ENCODE results near the gene OR51B6. TPM values are rescaled to one million over a fixed set of nuclear protein-coding genes. Genes with fewer than 3 reads are reported as not detected.
"Not testable (repeated sequence)": the region's sequence is repeated elsewhere in the genome, so short reads cannot be mapped to it uniquely, and the experiment has no call there.

OR51B6 gene
- total RNA-seq, 4 donors from 2014 or later, result not detected

DNA sequence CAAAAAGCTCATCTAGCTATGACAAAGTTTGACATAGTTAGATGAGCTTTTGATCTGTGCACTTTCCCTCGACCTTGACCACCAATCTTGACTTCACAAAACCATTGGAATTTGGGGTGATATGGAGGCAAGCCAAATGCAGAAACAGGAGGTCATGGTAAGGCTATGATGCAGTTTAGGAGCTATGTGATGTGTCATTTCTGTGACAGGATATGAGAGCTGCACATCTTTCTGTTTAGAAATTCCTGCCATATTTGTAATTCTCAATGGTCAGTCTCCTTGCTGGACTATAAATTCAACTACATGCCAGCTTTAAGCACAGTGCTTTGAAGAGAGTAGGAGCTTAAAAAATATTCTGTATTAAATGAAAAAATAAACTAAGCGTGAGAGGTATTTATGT is 12.9 kb downstream of the OR51B6 start:
- intact Hi-C loops (cut with DNase I), result no loop called here
- TF ChIP-seq POLR2AphosphoS5 (IDR thresholded peaks at IDR 0.05) (no peak), EP300 (IDR thresholded peaks at IDR 0.05) (no peak), POLR2A (IDR thresholded peaks at IDR 0.05; ENCODE audit: low read depth) (no peak)
- TF ChIP-seq, protein P1, sequence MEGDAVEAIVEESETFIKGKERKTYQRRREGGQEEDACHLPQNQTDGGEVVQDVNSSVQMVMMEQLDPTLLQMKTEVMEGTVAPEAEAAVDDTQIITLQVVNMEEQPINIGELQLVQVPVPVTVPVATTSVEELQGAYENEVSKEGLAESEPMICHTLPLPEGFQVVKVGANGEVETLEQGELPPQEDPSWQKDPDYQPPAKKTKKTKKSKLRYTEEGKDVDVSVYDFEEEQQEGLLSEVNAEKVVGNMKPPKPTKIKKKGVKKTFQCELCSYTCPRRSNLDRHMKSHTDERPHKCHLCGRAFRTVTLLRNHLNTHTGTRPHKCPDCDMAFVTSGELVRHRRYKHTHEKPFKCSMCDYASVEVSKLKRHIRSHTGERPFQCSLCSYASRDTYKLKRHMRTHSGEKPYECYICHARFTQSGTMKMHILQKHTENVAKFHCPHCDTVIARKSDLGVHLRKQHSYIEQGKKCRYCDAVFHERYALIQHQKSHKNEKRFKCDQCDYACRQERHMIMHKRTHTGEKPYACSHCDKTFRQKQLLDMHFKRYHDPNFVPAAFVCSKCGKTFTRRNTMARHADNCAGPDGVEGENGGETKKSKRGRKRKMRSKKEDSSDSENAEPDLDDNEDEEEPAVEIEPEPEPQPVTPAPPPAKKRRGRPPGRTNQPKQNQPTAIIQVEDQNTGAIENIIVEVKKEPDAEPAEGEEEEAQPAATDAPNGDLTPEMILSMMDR (IDR thresholded peaks at IDR 0.05), result no peak
- Histone ChIP-seq H3K27me3 (no peaks in the 10 kb centered on the region), H3K27ac (replicated peaks in 1 of 4) (no peak overlapping the region), H3K4me1 (no peaks in the 10 kb centered on the region), H3K9me3 (no peaks in the 10 kb centered on the region), H3K36me3 (no peaks in the 10 kb centered on the region), H3K4me3 (no peak overlapping the region)
- 34% methylated on average over 2 of the region's 2 CpGs for WGBS
- no peak for DNase-seq (ENCODE audit: extremely low spot score)

DNA sequence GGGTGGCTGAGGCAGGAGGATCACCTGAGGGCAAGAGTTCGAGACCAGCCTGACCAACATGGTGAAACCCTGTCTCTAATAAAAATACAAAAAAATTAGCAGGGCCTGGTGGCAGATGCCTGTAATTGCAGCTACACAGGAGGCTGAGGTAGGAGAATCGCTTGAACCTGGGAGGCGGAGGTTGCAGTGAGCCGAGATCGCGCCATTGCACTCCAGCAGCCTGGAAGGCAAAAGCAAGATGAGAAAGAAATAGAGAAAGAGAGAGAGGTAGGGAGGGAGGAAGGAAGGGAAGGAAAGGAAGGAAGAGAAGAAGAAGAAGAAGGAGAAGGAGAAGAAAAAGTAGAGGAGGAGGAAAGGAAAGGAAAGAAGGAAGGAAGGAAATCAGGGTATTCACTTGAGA is 15.1 kb downstream of the OR51B6 start:
- H3K9me3 ChIP-seq; DNase-seq (ENCODE audit: extremely low spot score); intact Hi-C loops (cut with DNase I); H3K27me3 ChIP-seq; H3K27ac ChIP-seq (replicated peaks in 1 of 4); H3K4me1 ChIP-seq; H3K4me3 ChIP-seq; H3K36me3 ChIP-seq: not testable (repeated sequence)
- 86% methylated on average over 6 of the region's 6 CpGs for WGBS

DNA sequence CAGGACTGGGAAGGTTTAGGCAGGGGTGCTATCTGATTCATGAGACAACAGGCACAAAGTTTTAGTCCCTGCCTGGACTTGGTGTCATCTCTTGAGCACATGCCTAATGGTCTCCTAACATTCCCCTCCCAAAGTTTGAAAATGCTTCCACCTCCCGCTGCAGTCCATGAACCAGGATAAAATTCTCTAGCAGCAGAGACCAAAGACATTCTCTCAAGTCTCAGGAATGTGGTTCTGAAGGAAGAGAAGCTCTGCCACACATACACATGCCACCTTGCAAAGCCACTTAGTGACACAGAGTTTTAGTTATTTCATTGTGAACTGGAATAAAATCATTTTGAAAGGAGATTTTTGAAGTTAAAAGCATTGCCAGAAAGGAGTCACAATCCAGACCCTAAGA is 15.5 kb downstream of the OR51B6 start:
- Histone ChIP-seq H3K27me3 (no peaks in the 10 kb centered on the region), H3K36me3 (no peaks in the 10 kb centered on the region), H3K9me3 (no peaks in the 10 kb centered on the region), H3K4me3 (no peak overlapping the region), H3K27ac (replicated peaks in 1 of 4) (no peak overlapping the region), H3K4me1 (no peaks in the 10 kb centered on the region)
- intact Hi-C loops (cut with DNase I), result no loop called here
- TF ChIP-seq POLR2AphosphoS5 (IDR thresholded peaks at IDR 0.05) (no peak), EP300 (IDR thresholded peaks at IDR 0.05) (no peak), POLR2A (IDR thresholded peaks at IDR 0.05; ENCODE audit: low read depth) (no peak)
- TF ChIP-seq, protein P1 (IDR thresholded peaks at IDR 0.05), result no peak
- 80% methylated on average over 1 of the region's 1 CpG for WGBS
- DNase-seq (ENCODE audit: extremely low spot score), result no peak

DNA sequence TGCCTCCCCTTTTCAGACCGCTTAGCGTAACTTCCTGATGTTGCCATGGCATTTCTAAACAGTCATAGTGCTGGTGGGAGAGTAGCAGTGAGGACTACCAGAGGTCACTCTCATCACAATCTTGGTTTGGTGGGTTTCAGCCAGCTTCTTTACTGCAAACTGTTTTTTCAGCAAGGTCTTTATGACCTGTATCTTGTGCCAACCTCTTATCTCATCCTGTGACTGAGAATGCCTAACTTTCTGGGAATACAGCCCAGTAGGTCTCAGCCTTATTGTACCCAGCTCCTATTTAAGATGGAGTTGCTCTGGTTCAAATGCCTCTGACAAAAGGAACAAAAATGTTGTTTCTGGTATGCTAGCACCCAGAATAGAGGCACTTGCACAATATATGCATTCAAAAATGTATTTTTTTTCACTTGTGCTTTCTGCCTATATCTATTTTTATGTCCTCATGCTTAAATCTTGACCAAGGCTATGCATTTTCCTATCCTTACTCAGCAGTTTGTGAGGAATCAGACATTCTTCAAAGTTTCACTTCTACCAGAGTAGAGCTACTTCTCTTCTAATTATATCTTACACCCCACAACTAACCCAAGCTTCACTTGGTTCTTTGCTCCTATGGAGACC is 16.3 kb downstream of the OR51B6 start:
- H3K27ac ChIP-seq (replicated peaks in 1 of 4), result no peak overlapping the region
- H3K27me3 ChIP-seq, result no peaks in the 10 kb centered on the region
- peaks cover 0 to under 1% (median 0%) of the 10 kb centered on the region in 4 donors for H3K9me3 ChIP-seq
- no peak for DNase-seq (ENCODE audit: extremely low spot score)
- H3K4me1 ChIP-seq, result no peaks in the 10 kb centered on the region
- no peak overlapping the region for H3K4me3 ChIP-seq
- WGBS, result 62% methylated on average over 2 of the region's 2 CpGs
- no peaks in the 10 kb centered on the region for H3K36me3 ChIP-seq
- intact Hi-C loops (cut with DNase I), result no loop called here
- TF ChIP-seq POLR2AphosphoS5 (IDR thresholded peaks at IDR 0.05) (no peak), POLR2A (IDR thresholded peaks at IDR 0.05; ENCODE audit: low read depth) (no peak), EP300 (IDR thresholded peaks at IDR 0.05) (no peak)
- TF ChIP-seq, protein P1 (IDR thresholded peaks at IDR 0.05), result no peak

DNA sequence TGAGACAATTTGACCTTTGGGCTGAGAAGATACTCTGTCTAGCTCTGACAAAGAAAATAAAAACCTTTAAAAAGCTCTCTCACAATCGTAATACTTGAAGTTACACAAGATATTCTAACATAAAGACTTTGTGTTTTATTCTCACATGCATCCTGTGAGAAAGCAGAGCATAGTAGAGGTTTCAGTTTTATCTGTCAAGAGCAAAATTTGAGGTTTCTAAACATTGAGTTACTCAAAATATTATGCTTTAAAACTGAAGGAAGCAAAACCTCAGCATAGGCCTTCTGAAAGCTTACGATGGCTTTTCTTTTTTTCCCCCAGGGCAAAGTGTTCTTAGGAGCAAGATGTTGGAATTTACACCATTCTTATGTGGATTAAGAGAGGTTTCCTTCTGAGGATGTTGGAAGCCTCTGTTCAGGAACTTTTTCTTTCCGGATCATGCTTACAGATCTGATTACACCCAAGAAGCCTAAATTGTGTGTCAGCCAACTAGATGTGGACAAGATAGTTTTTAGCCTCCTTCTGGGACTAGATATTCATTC is 17.3 kb downstream of the OR51B6 start:
- DNase-seq (ENCODE audit: extremely low spot score), result no peak
- intact Hi-C loops (cut with DNase I), result no loop called here
- H3K27ac ChIP-seq (replicated peaks in 1 of 4), result no peak overlapping the region
- H3K9me3 ChIP-seq, result peaks cover 0 to 5% (median 0%) of the 10 kb centered on the region in 4 donors
- no peaks in the 10 kb centered on the region for H3K36me3 ChIP-seq
- TF ChIP-seq, protein P1 (IDR thresholded peaks at IDR 0.05), result no peak
- TF ChIP-seq POLR2AphosphoS5 (IDR thresholded peaks at IDR 0.05), result no peak
- TF ChIP-seq POLR2A (IDR thresholded peaks at IDR 0.05; ENCODE audit: low read depth), result no peak
- no peak for TF ChIP-seq EP300 (IDR thresholded peaks at IDR 0.05)
- no peaks in the 10 kb centered on the region for H3K27me3 ChIP-seq
- no peak overlapping the region for H3K4me3 ChIP-seq
- WGBS, result 65% methylated on average over 3 of the region's 3 CpGs
- H3K4me1 ChIP-seq, result no peaks in the 10 kb centered on the region

All from esophagus muscularis mucosa (tissue), 4 donors.